K562 (cell line): Measurements from ENCODE around the gene AIFM1. TPM values are rescaled to one million over a fixed set of nuclear protein-coding genes. Genes with fewer than 3 reads are reported as not detected.
A peak's percentile ranks its signal among the peaks of the same experiment; 100 is the strongest.

Source experiments
- ATAC-seq: fragments of 200-7000 bp; cut with Tn5 transposase; 3 replicates; pipeline ENCODE4 v1.9.1; 2020; ENCODE audit warnings: moderate library complexity
- BruUV-seq: library from RNA; stranded (reverse); fragments of 400-500 nt; replicated peaks from 2 replicates; lab custom pipeline; 2021; lab: Mats Ljungman, UMichigan
- CTCF ChIA-PET: fragments of 300-600 bp; formaldehyde crosslinking; extraction: SDS; loops from one replicate; lab custom pipeline; 2021; ENCODE audit warnings: low intra/inter-chr PET ratio; lab: Yijun Ruan, JAX
- POLR2A ChIA-PET: fragments of 300-600, 350-650 bp; sonication (Branson Sonifier 250); formaldehyde crosslinking; extraction: SDS; loops from one replicate; lab custom pipeline; 2021; ENCODE audit warnings: antibody characterized with exemption, inconsistent platforms; lab: Yijun Ruan, JAX
- DNase-seq, 4 experiments: peaks; one replicate each; pipeline versions ENCODE4 v3.0.0 to v3.0.0-alpha.2; 2011 to 2018; ENCODE audit warnings: low spot score in 3 of 4, mixed read lengths in 3 of 4; ENCODE audit errors: extremely low read depth in 1 of 4
- FAIRE-seq: peaks from 2 replicates; lab custom pipeline; 2011; peaks lifted over from hg19 to GRCh38; lab: Jason Lieb, UNC
- H2AFZ ChIP-seq: 2 replicates; pipeline ENCODE4 v1.6.0; 2011; ENCODE audit warnings: low read depth, low read length, control low read depth, inconsistent platforms
- H3K27ac ChIP-seq: fragments of 200-600 bp; 3 replicates; pipeline ENCODE4 v1.8.0; 2011; ENCODE audit warnings: low read depth, mild to moderate bottlenecking, control low read depth, inconsistent platforms, low read length, moderate library complexity, mixed read lengths; ENCODE audit errors: extremely low read depth
- H3K27me3 ChIP-seq, 2 experiments: fragments of 300-600 bp in 1 of 2; 2 replicates in 1 of 2; 3 replicates in 1 of 2; pipeline versions ENCODE4 v1.6.0 to v1.8.0; 2011; ENCODE audit warnings: inconsistent platforms in 2 of 2, low read length in 2 of 2, mild to moderate bottlenecking in 1 of 2, mixed read lengths in 1 of 2, moderate library complexity in 1 of 2; ENCODE audit not compliant: control insufficient read depth in 2 of 2, insufficient read depth in 2 of 2
- H3K36me3 ChIP-seq: fragments of 300-600 bp; 3 replicates; pipeline ENCODE4 v1.8.0; 2011; ENCODE audit warnings: mild to moderate bottlenecking, low read length, inconsistent platforms; ENCODE audit not compliant: control insufficient read depth, insufficient read depth
- H3K4me1 ChIP-seq, 2 experiments: fragments of 200-600 bp in 1 of 2; replicated peaks in 1 of 2; 2 replicates in 1 of 2; 3 replicates in 1 of 2; pipeline versions ENCODE4 v1.5.1 to v1.8.0; 2011; ENCODE audit warnings: inconsistent platforms in 2 of 2, low read length in 2 of 2, mild to moderate bottlenecking in 1 of 2, mixed read lengths in 1 of 2, moderate library complexity in 1 of 2; ENCODE audit not compliant: control insufficient read depth in 2 of 2, insufficient read depth in 2 of 2
- H3K4me2 ChIP-seq: 2 replicates; pipeline ENCODE4 v1.6.1; 2011; ENCODE audit warnings: low read length, control low read depth, inconsistent platforms, mixed read lengths; ENCODE audit not compliant: insufficient read depth
- H3K4me3 ChIP-seq: fragments of 200-600 bp; sonication (generic), shearing (Covaris generic); 2 replicates; pipeline ENCODE4 v1.5.1; 2016; ENCODE audit warnings: control low read depth, inconsistent platforms
- H3K79me2 ChIP-seq: fragments of 200-600 bp; 3 replicates; pipeline ENCODE4 v1.8.0; 2011; ENCODE audit warnings: low read length, inconsistent platforms; ENCODE audit not compliant: control insufficient read depth, insufficient read depth
- H3K9ac ChIP-seq, 2 experiments: 2 replicates each; pipeline versions ENCODE4 v1.6.0 to v1.6.1; 2011; ENCODE audit warnings: low read depth in 2 of 2, low read length in 2 of 2, control low read depth in 1 of 2, inconsistent platforms in 1 of 2, mild to moderate bottlenecking in 1 of 2, mixed read lengths in 1 of 2; ENCODE audit not compliant: insufficient read depth in 1 of 2
- H3K9me1 ChIP-seq: one replicate; pipeline ENCODE4 v1.6.0; 2011; ENCODE audit warnings: inconsistent platforms, mild to moderate bottlenecking, low read length, moderate library complexity; ENCODE audit not compliant: control insufficient read depth, insufficient read depth
- H3K9me3 ChIP-seq: replicated peaks from 2 replicates; pipeline ENCODE4 v1.5.1; 2011; ENCODE audit warnings: low read depth, low read length, inconsistent platforms; ENCODE audit not compliant: control insufficient read depth, insufficient read depth
- H4K20me1 ChIP-seq: replicated peaks from 2 replicates; pipeline ENCODE4 v1.6.1; 2011; ENCODE audit warnings: low read length, inconsistent platforms, mixed read lengths; ENCODE audit not compliant: control insufficient read depth, insufficient read depth
- CEBPB ChIP-seq: fragments of 450-650 bp; IDR thresholded peaks from 2 replicates; pipeline ENCODE4 v1.6.1; 2016; ENCODE audit warnings: missing genetic modification characterization, missing compliant biosample characterization
- DDX20 ChIP-seq: fragments of 450-650 bp; IDR thresholded peaks from 2 replicates; pipeline ENCODE4 v1.6.1; 2016; ENCODE audit warnings: missing genetic modification characterization, low read depth, mild to moderate bottlenecking, missing compliant biosample characterization, moderate library complexity
- MECOM ChIP-seq: fragments of 250-450 bp; sonication (Bioruptor Pico); IDR thresholded peaks from 2 replicates; pipeline ENCODE4 v1.8.0; 2022; ENCODE audit warnings: inconsistent platforms
- MTF1 ChIP-seq: fragments of 250-450 bp; sonication (Bioruptor Pico); IDR thresholded peaks from 2 replicates; pipeline ENCODE4 v1.9.0; 2021; ENCODE audit warnings: moderate library complexity, mild to moderate bottlenecking, inconsistent platforms, borderline replicate concordance
- POLR2AphosphoS5 ChIP-seq: IDR thresholded peaks from 2 replicates; pipeline ENCODE4 v1.6.1; 2011; ENCODE audit warnings: mild to moderate bottlenecking, low read depth, low read length, moderate library complexity; ENCODE audit not compliant: control insufficient read depth, insufficient read depth
- WGBS: fragments of 100-300 bp; shearing (Covaris generic); methylation state at CpG from one replicate; pipeline ENCODE4 v1.1.6; 2016; ENCODE audit warnings: low coverage, mixed read lengths; ENCODE audit not compliant: insufficient coverage; ENCODE audit errors: missing lambda C conversion rate; 5-methylcytosine and 5-hydroxymethylcytosine counted together
- in situ Hi-C: fragments of 300-500 bp; cut with MboI; formaldehyde crosslinking; loops from 4 replicates; pipeline ENCODE4 v1.15.0; 2018; ENCODE audit warnings: inconsistent platforms, mixed read lengths
- intact Hi-C: fragments of 100-400 bp; cut with micrococcal nuclease; formaldehyde crosslinking; loops from 2 replicates; pipeline ENCODE4 v1.14.2; 2022
- polyA plus RNA-seq, 8 experiments: library from polyadenylated mRNA; depleted of rRNA in 4 of 8; stranded (reverse) in 5 of 8; unstranded in 3 of 8; fragments of >200 nt; fragmentation: Nextera tagmentation in 2 of 8; fragmentation: Illumina TruSeq in 1 of 8; extraction: Ambion mirVana in 2 of 8; extraction: Trizol in 1 of 8; gene quantifications; 2 replicates each; pipeline versions ENCODE4 v1.2.1 to v1.2.3, GENCODE V29; 2011 to 2014; ENCODE audit warnings: inconsistent platforms in 1 of 8, missing spikeins in 1 of 8
- total RNA-seq, 7 experiments: library from RNA; depleted of rRNA in 6 of 7; stranded (reverse); fragments of >200 nt in 6 of 7; fragmentation: Illumina TruSeq in 2 of 7; extraction: Trizol in 2 of 7; gene quantifications; 2 replicates each; pipeline versions ENCODE4 v1.2.1 to v1.2.3, GENCODE V29; 2011 to 2021; ENCODE audit warnings: low replicate concordance in 1 of 7
- TF ChIP-seq, protein P1 (sequence below): sonication (generic); formaldehyde crosslinking; IDR thresholded peaks from 2 replicates; pipeline ENCODE4 v1.8.1; 2023; ENCODE audit warnings: mild to moderate bottlenecking, missing genetic modification reagents
- TF ChIP-seq, protein P2 (sequence below): fragments of 450-650 bp; IDR thresholded peaks from 2 replicates; pipeline ENCODE4 v1.6.1; 2018; ENCODE audit not compliant: partially characterized antibody

AIFM1 gene
- total and polyA plus RNA-seq, 9 of the 15 experiments (the other 6 are each of a cell fraction or from before 2014, with no cell fraction given), result 51.0 to 117 (median 91.2) TPM

DNA sequence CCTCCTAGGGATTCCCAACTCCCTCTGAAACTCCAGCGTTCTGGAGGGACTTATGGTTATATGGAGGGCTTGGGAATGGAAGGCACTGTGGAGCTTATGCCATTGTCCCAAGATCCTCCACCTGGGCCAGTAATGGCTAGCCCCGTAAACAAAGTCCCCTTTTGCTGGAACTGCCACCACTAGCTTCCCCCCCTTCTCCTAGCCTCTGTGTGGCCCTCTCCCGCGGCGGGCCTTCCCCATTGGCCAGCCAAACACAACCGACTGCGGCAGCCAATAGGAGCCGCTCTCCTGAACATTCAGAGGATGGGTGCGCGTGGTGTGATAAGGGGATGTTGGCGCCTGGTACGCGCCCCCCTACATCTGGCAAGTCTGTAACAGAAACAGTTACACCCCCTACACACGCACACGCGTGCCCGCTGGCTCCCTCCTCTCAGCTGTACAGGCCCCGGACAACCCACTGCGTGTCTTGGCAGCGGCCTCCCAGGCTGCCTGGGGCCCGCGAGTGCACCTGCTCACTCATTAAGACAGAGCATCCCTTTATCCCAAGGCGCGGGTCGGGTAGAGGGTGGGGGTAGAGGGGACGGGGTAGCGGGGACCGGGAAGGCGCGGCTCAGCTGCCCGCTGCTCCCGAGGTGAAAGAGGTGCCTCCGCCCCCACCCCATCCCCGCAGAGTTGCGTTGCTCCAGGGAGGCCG is 5.3 kb upstream of the AIFM1 start:
- Histone ChIP-seq H3K9ac (no peak overlapping the region), H3K4me1 (peaks cover 25 to 34% of the 10 kb centered on the region in 2 experiments), H3K4me2 (no peak overlapping the region), H4K20me1 (no peaks in the 10 kb centered on the region), H2AFZ (no peak overlapping the region), H3K9me1 (no peaks in the 10 kb centered on the region), H3K9me3 (no peaks in the 10 kb centered on the region; the same call in 1 of the 2 replicates), H3K79me2 (peaks cover 8% of the 10 kb centered on the region; the same call in 2 of the 3 replicates), H3K4me3 (no peak overlapping the region), H3K27ac (no peak overlapping the region), H3K27me3 (no peaks in the 10 kb centered on the region), H3K36me3 (no peaks in the 10 kb centered on the region)
- intact Hi-C loops (loop anchor here (5.0 kb wide), 1 partner anchor 89 kb away; no protein-coding TSS in a partner anchor), in situ Hi-C loops (no loop called here)
- no peak for ATAC-seq
- no peak for DNase-seq
- ChIA-PET POLR2A (interaction anchor here (1.1 kb wide), 1 partner anchor 17 kb away, joined by 3 read pairs; no protein-coding TSS in a partner anchor), CTCF (no interaction called here)
- 90% methylated on average over 13 of the region's 36 CpGs for WGBS
- TF ChIP-seq MTF1 (CRISPR knock-in tag) (no peak), MECOM (CRISPR knock-in tag) (no peak), DDX20 (tag) (no peak), CEBPB (tag) (no peak), POLR2AphosphoS5 (no peak)
- TF ChIP-seq, protein P1, sequence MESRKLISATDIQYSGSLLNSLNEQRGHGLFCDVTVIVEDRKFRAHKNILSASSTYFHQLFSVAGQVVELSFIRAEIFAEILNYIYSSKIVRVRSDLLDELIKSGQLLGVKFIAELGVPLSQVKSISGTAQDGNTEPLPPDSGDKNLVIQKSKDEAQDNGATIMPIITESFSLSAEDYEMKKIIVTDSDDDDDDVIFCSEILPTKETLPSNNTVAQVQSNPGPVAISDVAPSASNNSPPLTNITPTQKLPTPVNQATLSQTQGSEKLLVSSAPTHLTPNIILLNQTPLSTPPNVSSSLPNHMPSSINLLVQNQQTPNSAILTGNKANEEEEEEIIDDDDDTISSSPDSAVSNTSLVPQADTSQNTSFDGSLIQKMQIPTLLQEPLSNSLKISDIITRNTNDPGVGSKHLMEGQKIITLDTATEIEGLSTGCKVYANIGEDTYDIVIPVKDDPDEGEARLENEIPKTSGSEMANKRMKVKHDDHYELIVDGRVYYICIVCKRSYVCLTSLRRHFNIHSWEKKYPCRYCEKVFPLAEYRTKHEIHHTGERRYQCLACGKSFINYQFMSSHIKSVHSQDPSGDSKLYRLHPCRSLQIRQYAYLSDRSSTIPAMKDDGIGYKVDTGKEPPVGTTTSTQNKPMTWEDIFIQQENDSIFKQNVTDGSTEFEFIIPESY, result 0 out of 2 replicates have a peak, but pooled peaks have one; percentile 19
- TF ChIP-seq, protein P2, sequence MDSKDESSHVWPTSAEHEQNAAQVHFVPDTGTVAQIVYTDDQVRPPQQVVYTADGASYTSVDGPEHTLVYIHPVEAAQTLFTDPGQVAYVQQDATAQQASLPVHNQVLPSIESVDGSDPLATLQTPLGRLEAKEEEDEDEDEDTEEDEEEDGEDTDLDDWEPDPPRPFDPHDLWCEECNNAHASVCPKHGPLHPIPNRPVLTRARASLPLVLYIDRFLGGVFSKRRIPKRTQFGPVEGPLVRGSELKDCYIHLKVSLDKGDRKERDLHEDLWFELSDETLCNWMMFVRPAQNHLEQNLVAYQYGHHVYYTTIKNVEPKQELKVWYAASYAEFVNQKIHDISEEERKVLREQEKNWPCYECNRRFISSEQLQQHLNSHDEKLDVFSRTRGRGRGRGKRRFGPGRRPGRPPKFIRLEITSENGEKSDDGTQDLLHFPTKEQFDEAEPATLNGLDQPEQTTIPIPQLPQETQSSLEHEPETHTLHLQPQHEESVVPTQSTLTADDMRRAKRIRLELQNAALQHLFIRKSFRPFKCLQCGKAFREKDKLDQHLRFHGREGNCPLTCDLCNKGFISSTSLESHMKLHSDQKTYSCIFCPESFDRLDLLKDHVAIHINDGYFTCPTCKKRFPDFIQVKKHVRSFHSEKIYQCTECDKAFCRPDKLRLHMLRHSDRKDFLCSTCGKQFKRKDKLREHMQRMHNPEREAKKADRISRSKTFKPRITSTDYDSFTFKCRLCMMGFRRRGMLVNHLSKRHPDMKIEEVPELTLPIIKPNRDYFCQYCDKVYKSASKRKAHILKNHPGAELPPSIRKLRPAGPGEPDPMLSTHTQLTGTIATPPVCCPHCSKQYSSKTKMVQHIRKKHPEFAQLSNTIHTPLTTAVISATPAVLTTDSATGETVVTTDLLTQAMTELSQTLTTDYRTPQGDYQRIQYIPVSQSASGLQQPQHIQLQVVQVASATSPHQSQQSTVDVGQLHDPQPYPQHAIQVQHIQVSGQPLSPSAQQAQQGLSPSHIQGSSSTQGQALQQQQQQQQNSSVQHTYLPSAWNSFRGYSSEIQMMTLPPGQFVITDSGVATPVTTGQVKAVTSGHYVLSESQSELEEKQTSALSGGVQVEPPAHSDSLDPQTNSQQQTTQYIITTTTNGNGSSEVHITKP, result peak; percentile 58
- no peak for FAIRE-seq
- no TSS peak for BruUV-seq
